Skeletal muscle tissue (tissue), 4 donors: ENCODE results near the gene PGM2L1. TPM values are rescaled to one million over a fixed set of nuclear protein-coding genes. Genes with fewer than 3 reads are reported as not detected.
A peak's percentile ranks its signal among the peaks of the same experiment; 100 is the strongest.
"Not testable (repeated sequence)": the region's sequence is repeated elsewhere in the genome, so short reads cannot be mapped to it uniquely, and the experiment has no call there.

Experiments
- H3K27ac ChIP-seq: one replicate; pipeline ENCODE4 v1.7.0; 2013; ENCODE audit warnings: mild to moderate bottlenecking, low read depth, low read length, inconsistent platforms
- H3K27me3 ChIP-seq, 3 donors: one replicate each; pipeline ENCODE4 v1.7.0; 2013; ENCODE audit warnings: low read length in 3 of 3; ENCODE audit not compliant: control insufficient read depth in 3 of 3, insufficient read depth in 3 of 3
- H3K36me3 ChIP-seq, 3 donors: one replicate each; pipeline ENCODE4 v1.7.0; 2013; ENCODE audit warnings: low read length in 3 of 3; ENCODE audit not compliant: control insufficient read depth in 3 of 3, insufficient read depth in 3 of 3
- H3K4me1 ChIP-seq, 3 donors: one replicate each; pipeline ENCODE4 v1.7.0; 2013; ENCODE audit warnings: low read length in 3 of 3, mild to moderate bottlenecking in 3 of 3; ENCODE audit not compliant: control insufficient read depth in 3 of 3, insufficient read depth in 3 of 3
- H3K4me3 ChIP-seq, 3 donors: one replicate each; pipeline ENCODE4 v1.7.0; 2013; ENCODE audit warnings: low read length in 3 of 3
- H3K9ac ChIP-seq, 3 donors: one replicate each; pipeline ENCODE4 v1.7.0; 2013; ENCODE audit warnings: low read length in 3 of 3, mild to moderate bottlenecking in 3 of 3, moderate library complexity in 2 of 3, low read depth in 1 of 3
- H3K9me3 ChIP-seq, 3 donors: one replicate each; pipeline ENCODE4 v1.7.0; 2013; ENCODE audit warnings: low read length in 3 of 3; ENCODE audit not compliant: control insufficient read depth in 3 of 3
- total RNA-seq: library from RNA; depleted of rRNA; stranded (reverse); fragments of >200 nt; gene quantifications from one replicate; pipeline ENCODE4 v1.2.3, GENCODE V29; 2014
- donor health status: Osteomylitis.

PGM2L1 gene
- total RNA-seq, 1 donor from 2014 or later = 5.2 TPM

- no peaks in the 10 kb centered on the region for H3K4me1 ChIP-seq
- no peaks in the 10 kb centered on the region for H3K27me3 ChIP-seq
- no peaks in the 10 kb centered on the region for H3K36me3 ChIP-seq
- no peaks in the 10 kb centered on the region for H3K9me3 ChIP-seq
- H3K4me3 ChIP-seq = no peak overlapping the region
- H3K9ac ChIP-seq = no peak overlapping the region
- no peak overlapping the region for H3K27ac ChIP-seq
Observed at GRCh38 chr11:74429205-74429604, 31.0 kb upstream of the PGM2L1 start.

- no peaks in the 10 kb centered on the region for H3K27me3 ChIP-seq
- no peaks in the 10 kb centered on the region for H3K4me1 ChIP-seq
- no peak overlapping the region for H3K9ac ChIP-seq
- no peaks in the 10 kb centered on the region for H3K9me3 ChIP-seq
- no peak overlapping the region for H3K27ac ChIP-seq
- H3K36me3 ChIP-seq = no peaks in the 10 kb centered on the region
- H3K4me3 ChIP-seq = no peak overlapping the region
Observed at GRCh38 chr11:74427384-74427886, 29.2 kb upstream of the PGM2L1 start.

- Histone ChIP-seq H3K9ac (no peak overlapping the region), H3K36me3 (no peaks in the 10 kb centered on the region), H3K27me3 (no peaks in the 10 kb centered on the region), H3K9me3 (no peaks in the 10 kb centered on the region), H3K4me3 (no peak overlapping the region), H3K27ac (no peak overlapping the region), H3K4me1 (no peaks in the 10 kb centered on the region)
Observed at GRCh38 chr11:74425100-74425499, 26.9 kb upstream of the PGM2L1 start.

GRCh38 chr11:74418509-74418895 lies 20.3 kb upstream of the PGM2L1 start:
- no peaks in the 10 kb centered on the region for H3K9me3 ChIP-seq

GRCh38 chr11:74417860-74418508 lies 19.8 kb upstream of the PGM2L1 start:
- Histone ChIP-seq H3K27ac (peak overlapping the region; percentile 25), H3K27me3 (no peaks in the 10 kb centered on the region), H3K36me3 (no peaks in the 10 kb centered on the region), H3K9me3 (no peaks in the 10 kb centered on the region), H3K4me1 (peaks cover 2 to 7% (median 3%) of the 10 kb centered on the region in 3 donors), H3K9ac (no peak overlapping the region), H3K4me3 (no peak overlapping the region)

More at GRCh38 chr11:74418509-74418895, 20.3 kb upstream of the PGM2L1 start:
- Histone ChIP-seq H3K27ac (no peak overlapping the region), H3K27me3 (no peaks in the 10 kb centered on the region), H3K9ac (no peak overlapping the region), H3K4me3 (no peak overlapping the region), H3K36me3 (no peaks in the 10 kb centered on the region), H3K4me1 (peaks cover 2 to 7% (median 3%) of the 10 kb centered on the region in 3 donors)

- H3K27me3 ChIP-seq = no peaks in the 10 kb centered on the region
- no peaks in the 10 kb centered on the region for H3K9me3 ChIP-seq
- peaks cover 2 to 7% (median 3%) of the 10 kb centered on the region in 3 donors for H3K4me1 ChIP-seq
- no peaks in the 10 kb centered on the region for H3K36me3 ChIP-seq
- H3K27ac ChIP-seq = peak overlapping the region; percentile 25
- no peak overlapping the region for H3K9ac ChIP-seq
- no peak overlapping the region for H3K4me3 ChIP-seq
Observed at GRCh38 chr11:74417379-74417804, 19.2 kb upstream of the PGM2L1 start.

- not testable (repeated sequence) for H3K27me3 ChIP-seq
Observed at GRCh38 chr11:74416974-74417373, 18.7 kb upstream of the PGM2L1 start.

GRCh38 chr11:74412733-74413359 lies 14.6 kb upstream of the PGM2L1 start:
- Histone ChIP-seq H3K27ac (no peak overlapping the region), H3K4me1 (peaks cover 0 to 4% (median 0%) of the 10 kb centered on the region in 3 donors), H3K36me3 (no peaks in the 10 kb centered on the region), H3K9me3 (no peaks in the 10 kb centered on the region), H3K9ac (no peak overlapping the region), H3K4me3 (no peak overlapping the region), H3K27me3 (no peaks in the 10 kb centered on the region)

More at GRCh38 chr11:74416974-74417373, 18.7 kb upstream of the PGM2L1 start:
- not testable (repeated sequence) for H3K36me3 ChIP-seq, H3K27ac ChIP-seq, H3K4me3 ChIP-seq, H3K4me1 ChIP-seq, H3K9me3 ChIP-seq, H3K9ac ChIP-seq

- Histone ChIP-seq H3K4me1 (no peaks in the 10 kb centered on the region), H3K27me3 (peaks cover 0 to 2% (median 0%) of the 10 kb centered on the region in 3 donors), H3K9me3 (no peaks in the 10 kb centered on the region), H3K36me3 (no peaks in the 10 kb centered on the region), H3K9ac (no peak overlapping the region), H3K27ac (no peak overlapping the region), H3K4me3 (no peak overlapping the region)
Observed at GRCh38 chr11:74412321-74412720, 14.1 kb upstream of the PGM2L1 start.

GRCh38 chr11:74409633-74410032 lies 11.4 kb upstream of the PGM2L1 start:
- Histone ChIP-seq H3K4me1 (no peaks in the 10 kb centered on the region), H3K36me3 (no peaks in the 10 kb centered on the region), H3K9ac (no peak overlapping the region), H3K4me3 (no peak overlapping the region), H3K27ac (no peak overlapping the region), H3K27me3 (peaks cover 0 to 4% (median 0%) of the 10 kb centered on the region in 3 donors), H3K9me3 (no peaks in the 10 kb centered on the region)
